Right renal cortex interstitium (tissue), 3 donors: ENCODE data around the gene DNASE2. TPM values are rescaled to one million over a fixed set of nuclear protein-coding genes. Genes with fewer than 3 reads are reported as not detected.
"Not testable (repeated sequence)": the region's sequence is repeated elsewhere in the genome, so short reads cannot be mapped to it uniquely, and the experiment has no call there.

Experiments
- DNase-seq, 3 donors: peaks; one replicate each; pipeline ENCODE4 v3.0.0-alpha.2; 2013; ENCODE audit warnings: low read depth in 3 of 3, low spot score in 2 of 3
- polyA plus RNA-seq, 3 donors: library from polyadenylated mRNA; unstranded; fragments of 120-200 nt; gene quantifications; one replicate each; pipeline ENCODE4 v1.2.1, GENCODE V29; 2013; ENCODE audit not compliant: insufficient read length in 3 of 3

Gene DNASE2
- polyA plus RNA-seq, 3 donors: 10.1 to 15.0 (median 11.6) TPM

GRCh38 chr19:12865746-12866415 is 15.4 kb downstream of the DNASE2 start:
- DNase-seq: no peak

DNA sequence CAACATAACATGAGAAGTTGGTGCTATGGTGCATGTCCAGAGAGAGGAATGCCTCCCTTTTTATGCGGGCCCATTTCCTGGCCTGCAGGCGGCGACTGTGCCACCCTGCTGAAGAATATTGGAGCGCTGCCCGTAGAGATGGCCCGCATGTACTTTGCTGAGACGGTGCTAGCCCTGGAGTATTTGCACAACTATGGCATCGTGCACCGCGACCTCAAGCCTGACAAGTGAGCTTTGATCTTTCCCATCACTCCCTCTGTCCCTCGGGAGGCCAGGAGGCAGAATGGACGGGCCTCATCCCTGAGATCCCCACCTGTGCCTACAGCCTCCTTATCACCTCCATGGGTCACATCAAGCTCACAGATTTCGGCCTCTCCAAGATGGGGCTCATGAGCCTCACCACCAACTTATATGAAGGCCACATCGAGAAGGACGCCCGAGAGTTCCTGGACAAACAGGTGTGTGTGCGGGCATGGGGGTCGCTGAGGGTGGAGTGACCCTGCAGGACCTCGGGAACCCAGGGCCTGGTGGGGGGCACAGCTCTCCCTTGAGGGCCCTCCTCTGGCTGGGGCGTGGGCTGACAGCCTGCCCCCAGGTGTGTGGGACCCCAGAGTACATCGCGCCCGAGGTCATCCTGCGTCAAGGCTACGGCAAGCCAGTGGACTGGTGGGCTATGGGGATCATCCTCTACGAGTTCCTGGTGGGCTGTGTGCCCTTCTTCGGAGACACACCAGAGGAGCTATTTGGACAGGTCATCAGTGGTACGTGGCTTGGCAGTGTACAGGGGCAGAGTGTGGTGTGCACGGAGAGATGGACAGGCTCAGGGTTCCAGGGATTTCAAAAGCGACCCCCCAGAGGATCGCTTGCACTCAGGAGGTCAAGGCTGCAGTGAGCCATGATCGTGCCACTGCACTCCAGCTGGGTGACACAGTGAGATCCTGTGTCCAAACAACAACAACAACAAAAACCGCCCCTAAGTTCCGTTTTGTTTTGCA is 16.2 kb downstream of the DNASE2 start:
- DNase-seq: no peak

- DNase-seq: no peak
These were observed 17.1 kb downstream of the DNASE2 start for GRCh38 chr19:12864143-12864542.

DNA sequence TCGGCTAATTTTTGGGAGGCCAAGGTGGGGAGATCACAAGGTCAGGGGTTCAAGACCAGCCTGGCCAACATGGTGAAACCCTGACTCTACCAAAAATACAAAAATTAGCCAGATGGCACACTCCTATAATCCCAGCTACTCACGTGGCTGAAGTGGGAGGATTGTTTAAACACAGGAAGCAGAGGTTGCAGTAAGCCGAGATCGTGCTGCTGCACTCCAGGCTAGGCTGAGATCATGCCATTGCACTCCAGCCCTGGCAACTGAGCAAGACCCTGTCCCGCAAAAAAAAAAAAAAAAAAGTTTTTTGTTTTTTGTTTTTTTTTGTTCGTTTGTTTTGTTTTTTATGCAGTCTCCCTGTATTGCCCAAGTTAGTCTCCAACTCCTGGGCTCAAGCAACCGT is 21.7 kb downstream of the DNASE2 start:
- no peak for DNase-seq

- DNase-seq: no peak
These were observed 23.0 kb downstream of the DNASE2 start for GRCh38 chr19:12858041-12858928.

DNA sequence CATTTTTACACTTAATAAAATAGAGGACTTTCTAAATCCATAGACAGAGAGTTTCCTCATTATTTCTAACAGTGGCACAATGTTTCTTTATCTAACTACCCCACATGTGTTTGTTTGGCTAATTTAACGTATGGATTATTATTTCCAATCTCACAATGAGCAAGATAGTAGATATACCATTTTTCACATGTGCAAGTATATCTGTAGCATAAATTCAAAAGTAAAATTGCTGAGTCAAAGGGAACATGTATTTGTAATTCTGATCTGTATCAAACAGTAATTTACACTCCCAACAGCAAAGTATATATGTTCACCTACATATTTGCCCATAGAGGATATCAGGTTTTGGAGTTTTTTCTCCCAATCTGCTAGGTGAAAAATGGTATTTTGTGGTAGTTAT is 24.6 kb downstream of the DNASE2 start:
- DNase-seq: no peak

GRCh38 chr19:12847159-12848139 is 33.8 kb downstream of the DNASE2 start:
- DNase-seq: no peak

GRCh38 chr19:12846613-12847012 is 34.6 kb downstream of the DNASE2 start:
- not testable (repeated sequence) for DNase-seq

GRCh38 chr19:12843999-12844732 is 37.1 kb downstream of the DNASE2 start:
- DNase-seq: no peak

GRCh38 chr19:12843328-12843727 is 37.9 kb downstream of the DNASE2 start:
- no peak for DNase-seq

DNA sequence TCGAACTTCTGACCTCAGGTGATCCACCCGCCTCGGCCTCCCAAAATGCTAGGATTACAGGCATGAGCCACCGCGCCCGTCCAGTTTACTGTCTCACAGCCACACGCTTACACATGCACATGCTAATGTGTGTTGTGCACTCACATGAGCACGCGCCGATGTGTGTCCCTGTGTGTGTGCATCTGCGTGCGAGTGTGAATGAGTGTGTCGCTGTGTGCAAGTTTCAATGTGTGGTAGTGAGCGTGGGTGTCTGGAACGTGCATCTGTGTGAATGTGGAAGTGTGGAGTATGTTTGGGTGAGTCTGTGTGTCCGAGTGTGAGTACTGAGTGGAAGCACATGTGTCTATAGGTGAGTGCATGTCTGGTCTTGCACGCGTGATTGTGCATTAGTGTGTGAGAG is 38.7 kb downstream of the DNASE2 start:
- DNase-seq: no peak

DNA sequence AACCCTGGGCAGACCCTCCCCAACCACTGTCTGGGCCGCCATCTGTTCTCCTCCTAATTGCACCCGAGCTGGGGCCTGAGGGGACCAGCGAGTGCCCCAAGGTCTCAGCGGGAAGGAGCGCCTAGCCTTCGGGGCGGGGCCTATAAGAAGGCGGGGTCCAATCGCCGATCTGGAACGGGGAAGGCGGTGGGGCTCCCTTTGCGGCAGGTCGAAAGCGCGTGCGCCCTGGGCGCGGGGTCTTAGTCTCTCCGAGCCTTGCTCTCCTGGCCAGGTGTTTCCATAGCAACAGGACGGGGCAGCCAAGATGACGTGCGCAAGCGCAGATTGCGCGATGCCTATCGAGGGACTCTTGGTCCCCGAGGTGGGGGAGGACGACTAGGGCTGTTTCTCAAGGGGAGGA is 40.2 kb downstream of the DNASE2 start:
- DNase-seq: no peak

DNA sequence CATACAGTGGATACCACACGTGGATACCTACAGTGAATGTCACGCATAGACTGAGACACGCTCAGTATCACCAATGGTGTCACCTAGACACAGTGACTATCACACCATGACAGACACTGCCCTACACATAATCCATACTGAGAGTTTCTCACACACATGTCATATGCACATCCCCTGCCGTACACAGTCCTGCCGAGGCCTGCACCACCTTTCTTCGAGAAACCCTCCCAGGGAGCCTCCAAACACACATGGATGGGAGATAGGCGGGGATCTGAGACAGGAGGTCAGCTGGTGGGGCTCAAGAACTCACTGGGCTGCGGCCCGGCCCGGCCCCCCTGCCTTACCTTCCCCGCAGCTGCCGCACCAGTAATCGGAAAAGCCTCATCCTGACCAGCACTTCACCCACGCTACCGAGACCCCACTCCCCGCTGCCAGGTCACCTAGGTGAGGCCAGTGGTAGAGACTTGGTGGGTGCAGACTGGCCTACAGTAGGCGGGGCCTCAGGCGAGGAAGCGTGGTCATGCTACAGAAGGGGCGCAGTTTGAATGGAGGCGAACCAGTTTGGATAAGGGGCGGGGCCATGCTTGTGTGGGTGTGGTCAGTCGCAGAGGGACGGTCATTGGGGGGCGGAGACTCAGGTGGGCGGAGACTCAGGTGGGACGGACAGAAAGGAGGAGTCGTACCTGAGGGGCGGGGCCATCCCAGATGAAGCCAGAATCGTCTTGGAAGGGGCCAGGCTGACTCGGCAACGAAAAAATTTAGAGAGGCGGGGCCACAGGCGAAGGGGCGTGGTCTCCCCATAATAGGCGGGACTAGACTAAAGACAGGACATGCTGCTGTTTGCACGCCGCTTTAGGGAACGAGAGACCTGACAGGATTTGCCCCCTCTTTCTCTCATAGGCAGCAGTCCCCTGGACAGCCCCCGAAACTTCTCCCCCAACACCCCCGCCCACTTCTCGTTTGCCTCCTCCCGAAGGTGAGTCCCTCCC is 40.9 kb downstream of the DNASE2 start:
- no peak for DNase-seq

DNA sequence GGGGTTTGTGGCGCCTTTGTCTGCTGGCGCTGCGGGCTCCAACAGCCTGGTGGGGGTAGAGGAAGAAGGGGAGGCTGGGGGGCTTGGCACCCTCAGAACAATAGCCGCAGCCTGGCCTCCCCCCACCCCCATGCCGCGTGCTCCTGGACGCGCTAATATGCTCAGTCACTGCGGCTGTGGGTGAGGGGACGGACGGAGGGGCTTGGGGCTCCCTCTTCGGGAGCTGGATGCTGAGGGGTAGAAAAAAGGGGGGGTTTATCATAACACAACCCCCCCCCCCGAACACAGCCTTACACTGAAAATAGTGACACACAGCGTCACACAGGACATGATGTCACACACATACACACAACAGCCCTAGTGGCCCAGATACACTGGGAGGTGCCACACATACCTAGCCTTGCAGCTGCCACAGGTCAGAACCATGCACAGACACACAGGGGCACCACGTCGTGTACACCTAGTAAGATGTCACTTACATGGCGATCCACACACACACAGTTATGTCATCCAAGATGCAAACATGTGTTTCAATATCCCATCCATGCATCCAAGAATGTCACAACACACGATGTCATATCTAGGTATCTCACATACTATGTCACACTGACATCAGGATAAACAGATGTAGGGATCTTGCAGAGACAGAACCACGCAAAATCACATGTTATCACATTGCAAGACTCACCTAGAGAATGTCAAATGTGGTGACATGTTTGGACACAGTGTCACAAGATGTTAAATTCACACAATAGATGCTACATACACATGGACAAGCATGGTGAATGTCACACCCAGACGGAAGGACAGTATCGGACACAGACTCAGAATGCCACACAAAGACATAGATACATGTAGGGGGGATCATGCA is 42.1 kb downstream of the DNASE2 start:
- no peak for DNase-seq

- no peak for DNase-seq
These were observed 42.9 kb downstream of the DNASE2 start, which contains the start of gene MAST1 for GRCh38 chr19:12838182-12838885. Gene MAST1, plus strand, starts transcription at chr19:12838515. Its CDS starts 58 bp downstream, at chr19:12838573.

DNA sequence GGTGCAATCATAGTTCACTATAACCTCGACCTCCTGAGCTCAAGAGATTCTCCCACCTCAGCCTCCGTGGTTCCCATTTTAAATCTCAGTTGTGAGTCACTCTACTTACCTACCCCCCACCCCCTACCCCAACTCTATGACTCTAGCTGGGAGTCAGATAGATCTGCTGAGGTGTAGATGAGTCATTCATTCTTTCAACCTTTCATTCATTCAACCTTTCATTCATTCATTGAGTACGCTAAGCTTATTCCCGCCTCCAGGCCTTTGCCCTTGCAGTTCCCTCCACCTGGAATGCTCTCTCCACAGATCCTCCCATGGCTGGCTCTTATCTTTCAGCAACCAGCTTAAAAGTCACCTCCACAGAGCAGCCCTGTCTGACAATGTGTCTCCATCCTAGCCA is 44.0 kb downstream of the DNASE2 start:
- DNase-seq: no peak
